Breast epithelium (tissue), 4 donors: Measurements from ENCODE around the gene CRTAC1. TPM values are rescaled to one million over a fixed set of nuclear protein-coding genes. Genes with fewer than 3 reads are reported as not detected.

ENCODE experiments used
- DNase-seq, 2 donors: peaks; one replicate each; pipeline ENCODE4 v3.0.0-alpha.2; 2019; ENCODE audit warnings: low spot score in 2 of 2
- H3K27ac ChIP-seq, 2 donors: fragments of 200-600 bp; sonication (generic) in 1 of 2; one replicate each; pipeline ENCODE4 v1.5.1; 2016 to 2019; ENCODE audit warnings: mild to moderate bottlenecking in 1 of 2
- H3K27me3 ChIP-seq, 2 donors: fragments of 200-600 bp; sonication (generic) in 1 of 2; one replicate each; pipeline versions ENCODE4 v1.5.1 to v1.6.0; 2017 to 2019; ENCODE audit warnings: control low read depth in 1 of 2, mild to moderate bottlenecking in 1 of 2
- H3K36me3 ChIP-seq: fragments of 200-600 bp; one replicate; pipeline ENCODE4 v1.5.1; 2019
- H3K4me1 ChIP-seq, 2 donors: fragments of 200-600 bp; sonication (generic); one replicate each; pipeline ENCODE4 v1.5.1; 2016 to 2019; ENCODE audit warnings: control low read depth in 1 of 2
- H3K4me3 ChIP-seq, 3 donors: fragments of 200-600 bp; sonication (generic); 1 replicate in 2 of 3; 2 replicates in 1 of 3; pipeline ENCODE4 v1.5.1; 2016 to 2019; ENCODE audit warnings: mild to moderate bottlenecking in 3 of 3, moderate library complexity in 2 of 3
- H3K9me3 ChIP-seq, 2 donors: fragments of 200-600 bp; sonication (generic) in 1 of 2; one replicate each; pipeline ENCODE4 v1.5.1; 2016 to 2019; ENCODE audit warnings: control low read depth in 1 of 2
- POLR2A ChIP-seq: fragments of 450-650 bp; IDR thresholded peaks from one replicate; pipeline ENCODE4 v1.6.1; 2016; ENCODE audit warnings: antibody characterized with exemption, mild to moderate bottlenecking, moderate library complexity
- POLR2AphosphoS5 ChIP-seq, 3 donors: sonication (generic); formaldehyde crosslinking; IDR thresholded peaks; one replicate each; pipeline ENCODE4 v1.6.1; 2017; ENCODE audit warnings: antibody characterized with exemption in 3 of 3
- intact Hi-C: fragments of 100-400 bp; cut with DNase I; formaldehyde crosslinking; loops from one replicate; pipeline ENCODE4 v1.15.1; 2023; ENCODE audit warnings: low total_unique reads
- total RNA-seq, 3 donors: library from RNA; depleted of rRNA; stranded (reverse); fragments of >200 nt; gene quantifications; one replicate each; pipeline ENCODE4 v1.1.0, GENCODE V29; 2016
- TF ChIP-seq, protein P1 (sequence below), 3 donors: fragments of 450-650 bp; IDR thresholded peaks; one replicate each; pipeline ENCODE4 v1.5.1; 2016 to 2017; ENCODE audit warnings: antibody characterized with exemption in 3 of 3, mild to moderate bottlenecking in 3 of 3, moderate library complexity in 3 of 3

The CRTAC1 gene
- total RNA-seq, 3 donors from 2014 or later: 1.6 to 4.7 (median 1.9) TPM

- no peaks in the 10 kb centered on the region for H3K36me3 ChIP-seq
- H3K4me3 ChIP-seq: no peak overlapping the region
- H3K27me3 ChIP-seq: no peaks in the 10 kb centered on the region
- H3K27ac ChIP-seq: no peak overlapping the region
- no peaks in the 10 kb centered on the region for H3K4me1 ChIP-seq
- TF ChIP-seq, protein P1, sequence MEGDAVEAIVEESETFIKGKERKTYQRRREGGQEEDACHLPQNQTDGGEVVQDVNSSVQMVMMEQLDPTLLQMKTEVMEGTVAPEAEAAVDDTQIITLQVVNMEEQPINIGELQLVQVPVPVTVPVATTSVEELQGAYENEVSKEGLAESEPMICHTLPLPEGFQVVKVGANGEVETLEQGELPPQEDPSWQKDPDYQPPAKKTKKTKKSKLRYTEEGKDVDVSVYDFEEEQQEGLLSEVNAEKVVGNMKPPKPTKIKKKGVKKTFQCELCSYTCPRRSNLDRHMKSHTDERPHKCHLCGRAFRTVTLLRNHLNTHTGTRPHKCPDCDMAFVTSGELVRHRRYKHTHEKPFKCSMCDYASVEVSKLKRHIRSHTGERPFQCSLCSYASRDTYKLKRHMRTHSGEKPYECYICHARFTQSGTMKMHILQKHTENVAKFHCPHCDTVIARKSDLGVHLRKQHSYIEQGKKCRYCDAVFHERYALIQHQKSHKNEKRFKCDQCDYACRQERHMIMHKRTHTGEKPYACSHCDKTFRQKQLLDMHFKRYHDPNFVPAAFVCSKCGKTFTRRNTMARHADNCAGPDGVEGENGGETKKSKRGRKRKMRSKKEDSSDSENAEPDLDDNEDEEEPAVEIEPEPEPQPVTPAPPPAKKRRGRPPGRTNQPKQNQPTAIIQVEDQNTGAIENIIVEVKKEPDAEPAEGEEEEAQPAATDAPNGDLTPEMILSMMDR (IDR thresholded peaks at IDR 0.05): no peak
- TF ChIP-seq POLR2AphosphoS5 (IDR thresholded peaks at IDR 0.05) (no peak), POLR2A (no peak)
- H3K9me3 ChIP-seq: no peaks in the 10 kb centered on the region
- no peak for DNase-seq
- intact Hi-C loops: no loop called here
Observed at GRCh38 chr10:97820096-97820704, 210.2 kb downstream of the CRTAC1 start.

- H3K9me3 ChIP-seq: no peaks in the 10 kb centered on the region
- H3K27me3 ChIP-seq: no peaks in the 10 kb centered on the region
- intact Hi-C loops: no loop called here
- DNase-seq: no peak
- no peak overlapping the region for H3K4me3 ChIP-seq
- H3K36me3 ChIP-seq: no peaks in the 10 kb centered on the region
- no peak overlapping the region for H3K27ac ChIP-seq
- TF ChIP-seq POLR2A: no peak
- TF ChIP-seq, protein P1 (IDR thresholded peaks at IDR 0.05): no peak
- no peaks in the 10 kb centered on the region for H3K4me1 ChIP-seq
Observed at GRCh38 chr10:97818572-97818971, 211.8 kb downstream of the CRTAC1 start.

DNA sequence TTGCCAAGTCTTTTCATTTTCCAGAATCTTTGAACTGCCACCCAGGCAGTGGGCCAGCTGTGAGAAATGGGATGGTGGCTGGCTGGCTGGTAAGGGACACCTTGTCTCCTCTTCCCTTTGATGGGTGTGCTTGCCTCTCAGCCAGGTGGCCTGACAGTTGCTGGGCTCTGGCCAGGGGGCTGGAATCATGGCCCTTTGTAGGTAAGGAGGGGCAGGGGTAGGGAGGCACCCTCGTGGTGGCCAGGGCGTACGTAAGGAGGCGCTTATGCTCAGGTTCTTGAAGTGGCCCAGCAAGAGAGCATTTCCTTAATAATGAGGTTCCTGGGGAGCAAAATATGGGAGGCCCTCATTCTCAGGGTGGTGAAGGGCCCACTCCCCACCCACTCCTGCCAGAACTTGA lies 213.8 kb downstream of the CRTAC1 start:
- H3K4me3 ChIP-seq: no peak overlapping the region
- intact Hi-C loops: no loop called here
- TF ChIP-seq POLR2A: no peak
- TF ChIP-seq POLR2AphosphoS5 (IDR thresholded peaks at IDR 0.05): no peak
- TF ChIP-seq, protein P1 (IDR thresholded peaks at IDR 0.05): no peak
- no peak overlapping the region for H3K27ac ChIP-seq
- H3K27me3 ChIP-seq: no peaks in the 10 kb centered on the region
- H3K9me3 ChIP-seq: no peaks in the 10 kb centered on the region
- no peaks in the 10 kb centered on the region for H3K4me1 ChIP-seq
- DNase-seq: no peak
- H3K36me3 ChIP-seq: no peaks in the 10 kb centered on the region

Other genes with a start within 250 kb of the CRTAC1 start
- gene GOLGA7B, start 180.8 kb downstream of the CRTAC1 start, total RNA-seq: 1 to 10 TPM in 1 of 3 donors, under 1 TPM in 2; 0.33 to 3.2 (median 0.59) TPM
- gene R3HCC1L, start 104.0 kb upstream of the CRTAC1 start, total RNA-seq: 10 to 100 TPM; 12.2 to 28.5 (median 20.6) TPM
- 10 to 100 TPM in 1 of 3 donors, 1 to 10 TPM in 2; 6.9 to 26.1 (median 6.9) TPM for gene LOXL4, start 237.6 kb upstream of the CRTAC1 start, total RNA-seq